A673 (cell line): Measurements from ENCODE around the gene TRAF4.

Source experiments
- CTCF ChIP-seq: fragments of 300-800, 200-600 bp; sonication (generic); conservative IDR thresholded peaks from 2 replicates; pipeline ENCODE4 v1.5.1; 2017; ENCODE audit warnings: low read depth, mild to moderate bottlenecking, antibody characterized with exemption, low read length, moderate library complexity, mixed read lengths
- EZH2 ChIP-seq: fragments of 200-600 bp; sonication (generic); IDR thresholded peaks from 2 replicates; pipeline ENCODE4 v1.6.1; 2017; ENCODE audit warnings: borderline replicate concordance, low read depth, mild to moderate bottlenecking, mixed read lengths, antibody characterized with exemption, low read length; ENCODE audit not compliant: poor library complexity, severe bottlenecking

GRCh38 chr17:28745786-28746411 is 2.1 kb downstream of the TRAF4 start:
- TF ChIP-seq CTCF (no peak), EZH2 (no peak)
